Measurements from ENCODE around the gene SV2A. TPM values are rescaled to one million over a fixed set of nuclear protein-coding genes. Genes with fewer than 3 reads are reported as not detected.
A peak's percentile ranks its signal among the peaks of the same experiment; 100 is the strongest.

SV2A gene
- total RNA-seq, 1 donor from 2014 or later = 16.2 TPM

GRCh38 chr1:149934356-149934755, 16.7 kb upstream of the SV2A start:
- TF ChIP-seq CTCF (conservative IDR thresholded peaks at IDR 0.05) = no peak
- no peak overlapping the region for H3K27ac Mint-ChIP-seq

GRCh38 chr1:149933208-149933607, 15.6 kb upstream of the SV2A start:
- Mint-ChIP-seq H3K4me1 (ENCODE audit: unreplicated experiment) (peaks cover 29% of the 10 kb centered on the region), H3K27ac (no peak overlapping the region), H3K9me3 (no peaks in the 10 kb centered on the region), H3K4me3 (peak overlapping the region; percentile 13), H3K36me3 (peaks cover 25% of the 10 kb centered on the region), H3K27me3 (no peaks in the 10 kb centered on the region)
- no peak for TF ChIP-seq CTCF (conservative IDR thresholded peaks at IDR 0.05)
- no peak for DNase-seq (ENCODE audit: extremely low spot score, unreplicated experiment)

More at GRCh38 chr1:149934356-149934755, 16.7 kb upstream of the SV2A start:
- no peak for DNase-seq (ENCODE audit: extremely low spot score, unreplicated experiment)
- Mint-ChIP-seq H3K36me3 (peaks cover 25% of the 10 kb centered on the region), H3K27me3 (no peaks in the 10 kb centered on the region), H3K4me1 (ENCODE audit: unreplicated experiment) (peaks cover 29% of the 10 kb centered on the region), H3K4me3 (peak overlapping the region; percentile 22), H3K9me3 (no peaks in the 10 kb centered on the region)

GRCh38 chr1:149932474-149932873, 14.8 kb upstream of the SV2A start:
- no peak for DNase-seq (ENCODE audit: extremely low spot score, unreplicated experiment)
- no peak for TF ChIP-seq CTCF (conservative IDR thresholded peaks at IDR 0.05)
- Mint-ChIP-seq H3K27me3 (no peaks in the 10 kb centered on the region), H3K36me3 (peaks cover 25% of the 10 kb centered on the region), H3K4me3 (no peak overlapping the region), H3K4me1 (ENCODE audit: unreplicated experiment) (peaks cover 24% of the 10 kb centered on the region), H3K9me3 (no peaks in the 10 kb centered on the region), H3K27ac (no peak overlapping the region)

GRCh38 chr1:149931212-149931790, 13.7 kb upstream of the SV2A start:
- H3K9me3 Mint-ChIP-seq = no peaks in the 10 kb centered on the region
- H3K4me3 Mint-ChIP-seq = no peak overlapping the region
- H3K4me1 Mint-ChIP-seq (ENCODE audit: unreplicated experiment) = peaks cover 12% of the 10 kb centered on the region
- DNase-seq (ENCODE audit: extremely low spot score, unreplicated experiment) = no peak
- H3K27me3 Mint-ChIP-seq = no peaks in the 10 kb centered on the region
- H3K27ac Mint-ChIP-seq = peak overlapping the region; percentile 17
- no peak for TF ChIP-seq CTCF (conservative IDR thresholded peaks at IDR 0.05)
- H3K36me3 Mint-ChIP-seq = peaks cover 28% of the 10 kb centered on the region

- no peak for TF ChIP-seq CTCF (conservative IDR thresholded peaks at IDR 0.05)
- Mint-ChIP-seq H3K27ac (no peak overlapping the region), H3K9me3 (no peaks in the 10 kb centered on the region), H3K27me3 (no peaks in the 10 kb centered on the region), H3K4me1 (ENCODE audit: unreplicated experiment) (peaks cover 13% of the 10 kb centered on the region), H3K36me3 (peaks cover 35% of the 10 kb centered on the region), H3K4me3 (no peak overlapping the region)
- DNase-seq (ENCODE audit: extremely low spot score, unreplicated experiment) = no peak
Observed at GRCh38 chr1:149929856-149930255, 12.2 kb upstream of the SV2A start.

DNA sequence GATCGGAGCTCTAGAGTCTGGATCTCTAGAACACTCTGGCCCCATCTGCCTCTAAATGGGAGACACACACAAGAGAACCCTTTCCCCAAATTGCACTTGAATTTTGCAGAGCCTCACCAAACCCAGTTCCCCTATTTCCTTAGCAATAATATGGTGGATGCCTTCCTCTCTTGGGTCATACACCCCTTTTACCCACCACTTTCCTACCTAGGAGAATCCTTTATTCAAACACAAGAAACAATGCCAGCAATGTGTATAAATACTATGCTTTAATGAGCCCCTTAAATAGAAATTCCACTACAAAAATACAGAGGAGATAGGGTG, 10.7 kb upstream of the SV2A start:
- no peaks in the 10 kb centered on the region for H3K9me3 Mint-ChIP-seq
- DNase-seq (ENCODE audit: extremely low spot score, unreplicated experiment) = no peak
- peak overlapping the region; percentile 99 for H3K4me3 Mint-ChIP-seq
- peaks cover 17% of the 10 kb centered on the region for H3K4me1 Mint-ChIP-seq (ENCODE audit: unreplicated experiment)
- peaks cover 43% of the 10 kb centered on the region for H3K36me3 Mint-ChIP-seq
- H3K27me3 Mint-ChIP-seq = no peaks in the 10 kb centered on the region
- H3K27ac Mint-ChIP-seq = peak overlapping the region; percentile 97
- no peak for TF ChIP-seq CTCF (conservative IDR thresholded peaks at IDR 0.05)

All from type B pancreatic cell (in vitro differentiated cells).